Mesenchymal stem cell (in vitro differentiated cells and primary cell): Measurements from ENCODE around the gene CD151.
A peak's percentile ranks its signal among the peaks of the same experiment; 100 is the strongest.

Experiments used
- DNase-seq: peaks from one replicate; pipeline ENCODE4 v3.0.0-alpha.2; 2013
- H2AFZ ChIP-seq: one replicate; pipeline ENCODE4 v1.6.1; 2013; ENCODE audit warnings: low read depth, mild to moderate bottlenecking, control low read depth, inconsistent platforms, low read length, moderate library complexity
- H2AK5ac ChIP-seq: 2 replicates; pipeline ENCODE4 v1.6.1; 2013; ENCODE audit warnings: low read length, moderate library complexity, mild to moderate bottlenecking, inconsistent platforms; ENCODE audit not compliant: severe bottlenecking
- H2BK120ac ChIP-seq: one replicate; pipeline ENCODE4 v1.6.1; 2013; ENCODE audit warnings: low read depth, mild to moderate bottlenecking, inconsistent platforms, low read length, moderate library complexity
- H2BK12ac ChIP-seq, 2 experiments: one replicate each; pipeline ENCODE4 v1.6.1; 2013; ENCODE audit warnings: inconsistent platforms in 2 of 2, low read length in 2 of 2, mild to moderate bottlenecking in 2 of 2, moderate library complexity in 2 of 2, control low read depth in 1 of 2
- H2BK15ac ChIP-seq: one replicate; pipeline ENCODE4 v1.6.1; 2013; ENCODE audit warnings: mild to moderate bottlenecking, low read depth, inconsistent platforms; ENCODE audit not compliant: poor library complexity, severe bottlenecking
- H2BK5ac ChIP-seq: 2 replicates; pipeline ENCODE4 v1.6.1; 2013; ENCODE audit warnings: low read depth, mild to moderate bottlenecking, low read length, control low read depth, inconsistent platforms; ENCODE audit not compliant: poor library complexity, severe bottlenecking
- H3K14ac ChIP-seq, 2 experiments: one replicate each; pipeline ENCODE4 v1.6.1; 2013; ENCODE audit warnings: inconsistent platforms in 2 of 2, low read length in 2 of 2, control low read depth in 1 of 2, mild to moderate bottlenecking in 1 of 2, moderate library complexity in 1 of 2
- H3K18ac ChIP-seq, 2 experiments: one replicate each; pipeline ENCODE4 v1.6.1; 2013; ENCODE audit warnings: inconsistent platforms in 2 of 2, low read length in 2 of 2, control low read depth in 1 of 2, low read depth in 1 of 2, mild to moderate bottlenecking in 1 of 2
- H3K23ac ChIP-seq, 2 experiments: one replicate each; pipeline ENCODE4 v1.6.1; 2013; ENCODE audit warnings: inconsistent platforms in 2 of 2, low read length in 2 of 2, mild to moderate bottlenecking in 2 of 2, moderate library complexity in 2 of 2, control low read depth in 1 of 2
- H3K27ac ChIP-seq: 2 replicates; pipeline ENCODE4 v1.5.1; 2013; ENCODE audit warnings: mild to moderate bottlenecking, moderate library complexity, low read length, control low read depth, inconsistent platforms; ENCODE audit not compliant: poor library complexity, severe bottlenecking
- H3K27me3 ChIP-seq, 2 experiments: 2 replicates each; pipeline versions ENCODE4 v1.6.1 to v1.7.0; 2013; ENCODE audit warnings: low read length in 2 of 2, mild to moderate bottlenecking in 2 of 2, moderate library complexity in 2 of 2, control low read depth in 1 of 2, inconsistent platforms in 1 of 2; ENCODE audit not compliant: control insufficient read depth in 1 of 2, insufficient read depth in 1 of 2
- H3K36me3 ChIP-seq, 2 experiments: 2 replicates each; pipeline versions ENCODE4 v1.6.1 to v1.7.0; 2013; ENCODE audit warnings: low read length in 2 of 2, control low read depth in 1 of 2, inconsistent platforms in 1 of 2, low read depth in 1 of 2, mild to moderate bottlenecking in 1 of 2; ENCODE audit not compliant: insufficient read depth in 2 of 2, control insufficient read depth in 1 of 2
- H3K4ac ChIP-seq, 2 experiments: one replicate each; pipeline ENCODE4 v1.6.1; 2013; ENCODE audit warnings: inconsistent platforms in 2 of 2, low read length in 2 of 2, mild to moderate bottlenecking in 2 of 2, moderate library complexity in 2 of 2, control low read depth in 1 of 2, low read depth in 1 of 2
- H3K4me1 ChIP-seq: 2 replicates; pipeline ENCODE4 v1.6.1; 2013; ENCODE audit warnings: low read depth, low read length, control low read depth; ENCODE audit not compliant: control insufficient read depth, insufficient read depth
- H3K4me2 ChIP-seq: 2 replicates; pipeline ENCODE4 v1.6.1; 2013; ENCODE audit warnings: low read length, mild to moderate bottlenecking, inconsistent platforms; ENCODE audit not compliant: poor library complexity, severe bottlenecking
- H3K4me3 ChIP-seq, 2 experiments: 2 replicates each; pipeline versions ENCODE4 v1.5.1 to v1.7.0; 2013; ENCODE audit warnings: low read length in 2 of 2, mild to moderate bottlenecking in 2 of 2, control low read depth in 1 of 2, low read depth in 1 of 2; ENCODE audit not compliant: insufficient read depth in 1 of 2
- H3K79me1 ChIP-seq: replicated peaks from 2 replicates; pipeline ENCODE4 v1.6.1; 2013; ENCODE audit warnings: mild to moderate bottlenecking, control low read depth, low read length, inconsistent platforms; ENCODE audit not compliant: poor library complexity, severe bottlenecking
- H3K9ac ChIP-seq: 2 replicates; pipeline ENCODE4 v1.7.0; 2013; ENCODE audit warnings: mild to moderate bottlenecking, low read length, moderate library complexity
- H3K9me3 ChIP-seq: 2 replicates; pipeline ENCODE4 v1.7.0; 2013; ENCODE audit warnings: mild to moderate bottlenecking, low read length; ENCODE audit not compliant: control insufficient read depth
- H4K8ac ChIP-seq: one replicate; pipeline ENCODE4 v1.6.1; 2013; ENCODE audit warnings: inconsistent platforms, mild to moderate bottlenecking, low read length, moderate library complexity
- H4K91ac ChIP-seq: one replicate; pipeline ENCODE4 v1.6.1; 2013; ENCODE audit warnings: mild to moderate bottlenecking, low read length, inconsistent platforms
- WGBS: methylation state at CpG from one replicate; pipeline ENCODE4 v1.1.7; 2013; ENCODE audit warnings: mixed read lengths; 5-methylcytosine and 5-hydroxymethylcytosine counted together

The CD151 gene

DNA sequence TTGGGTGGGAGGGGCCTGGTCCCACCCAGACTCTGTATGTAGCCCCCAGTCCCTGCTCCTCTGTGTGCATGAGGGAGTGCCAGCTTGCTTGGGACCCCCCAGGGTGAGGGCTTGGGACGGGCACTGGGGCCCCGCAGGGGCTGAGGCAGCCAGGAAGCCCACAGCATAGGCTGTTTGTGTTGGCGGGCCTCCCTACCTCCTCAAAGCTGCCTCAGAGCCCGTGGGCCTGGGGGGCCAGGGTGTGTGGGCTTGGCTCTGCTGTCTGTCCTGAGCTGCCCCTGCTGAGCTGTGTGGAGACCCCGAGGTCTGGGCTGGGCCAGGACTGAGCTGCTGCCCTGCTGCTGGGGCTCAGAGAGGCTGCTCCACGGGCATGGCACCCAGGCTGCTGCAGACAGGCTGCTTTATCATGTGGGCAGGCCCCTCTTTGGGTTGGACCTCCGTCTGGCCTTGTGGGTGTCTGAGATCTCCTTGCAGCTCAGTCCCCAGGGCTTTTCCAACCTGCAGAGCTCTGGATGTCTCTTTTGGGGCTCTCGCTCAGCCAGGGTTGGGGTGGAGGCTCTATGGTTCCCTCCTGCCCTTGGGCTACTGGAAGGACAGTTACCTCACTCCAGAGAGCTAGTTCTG lies 13.2 kb downstream of the CD151 start:
- DNase-seq: no peak
- peaks cover 65% of the 10 kb centered on the region for H3K4me1 ChIP-seq
- H2BK5ac ChIP-seq: no peak overlapping the region
- WGBS: 63% methylated on average over 8 of the region's 8 CpGs
- peak overlapping the region; percentile 83 to 85 for H3K4ac ChIP-seq
- H2BK12ac ChIP-seq: peak overlapping the region; percentile 100
- H2BK15ac ChIP-seq: peak overlapping the region; percentile 92
- peak overlapping the region; percentile 93 for H3K4me2 ChIP-seq
- peak overlapping the region; percentile 97 for H4K91ac ChIP-seq
- H3K27me3 ChIP-seq: no peaks in the 10 kb centered on the region
- peak overlapping the region in 1 of 2 experiments; percentile 47 for H3K23ac ChIP-seq
- peak overlapping the region; percentile 75 for H2BK120ac ChIP-seq
- H3K4me3 ChIP-seq: peak overlapping the region in 1 of 2 experiments; percentile 94
- peak overlapping the region; percentile 85 for H2AK5ac ChIP-seq
- H3K18ac ChIP-seq: peak overlapping the region; percentile 99 to 100
- no peak overlapping the region for H2AFZ ChIP-seq
- H3K9ac ChIP-seq: peak overlapping the region; percentile 96
- no peaks in the 10 kb centered on the region for H3K9me3 ChIP-seq
- H4K8ac ChIP-seq: peak overlapping the region; percentile 83
- H3K79me1 ChIP-seq: peaks cover 15% of the 10 kb centered on the region
- H3K14ac ChIP-seq: peak overlapping the region in 1 of 2 experiments; percentile 86
- H3K36me3 ChIP-seq: peaks cover 3 to 9% of the 10 kb centered on the region in 2 experiments
- peak overlapping the region; percentile 99 for H3K27ac ChIP-seq

DNA sequence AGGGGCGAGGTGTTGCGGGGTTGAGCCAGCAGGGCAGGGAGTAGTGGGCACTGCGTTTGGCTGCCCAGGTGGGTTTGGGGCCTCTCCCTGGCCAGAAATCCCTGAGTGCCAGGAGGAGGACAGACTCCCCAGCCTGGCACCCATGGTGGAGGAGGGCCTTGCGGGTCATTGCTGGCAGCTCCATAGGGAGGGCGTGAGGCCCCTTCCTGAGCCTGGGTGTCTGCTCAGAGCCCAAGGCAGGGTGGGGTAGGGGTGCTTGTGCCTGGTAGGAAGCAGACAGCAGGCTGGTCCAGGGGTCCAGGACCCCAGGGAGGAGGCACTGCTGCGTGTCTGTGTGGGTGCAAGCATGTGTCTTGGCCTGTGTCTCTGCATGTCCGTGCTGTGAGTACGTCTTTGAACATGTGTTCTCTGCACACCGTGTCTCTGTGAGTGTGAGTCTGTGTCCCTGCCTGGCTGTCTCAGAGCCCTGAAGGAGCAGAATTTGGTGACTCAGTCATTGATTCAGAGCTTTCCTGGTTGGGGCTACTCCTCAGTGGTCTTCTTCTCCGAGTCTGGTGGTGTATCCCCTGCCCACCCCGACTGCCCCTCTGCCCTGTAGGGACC lies 13.8 kb downstream of the CD151 start:
- Histone ChIP-seq H3K79me1 (peaks cover 17% of the 10 kb centered on the region), H3K4me1 (peaks cover 66% of the 10 kb centered on the region), H3K4me2 (peak overlapping the region; percentile 3), H3K23ac (peak overlapping the region in 1 of 2 experiments; percentile 40), H3K14ac (peak overlapping the region in 1 of 2 experiments; percentile 55), H3K9ac (peak overlapping the region; percentile 96), H3K18ac (peak overlapping the region; percentile 50 to 84), H4K91ac (peak overlapping the region; percentile 90), H2AK5ac (peak overlapping the region; percentile 85), H2AFZ (no peak overlapping the region), H3K27me3 (no peaks in the 10 kb centered on the region), H3K27ac (peak overlapping the region; percentile 99), H3K4me3 (peak overlapping the region in 1 of 2 experiments; percentile 94), H3K4ac (peak overlapping the region; percentile 37 to 85), H2BK5ac (no peak overlapping the region), H3K9me3 (no peaks in the 10 kb centered on the region), H2BK12ac (peak overlapping the region in 1 of 2 experiments; percentile 100), H2BK15ac (no peak overlapping the region), H3K36me3 (peaks cover 0 to 6% of the 10 kb centered on the region in 2 experiments), H2BK120ac (peak overlapping the region; percentile 74), H4K8ac (peak overlapping the region; percentile 10)
- DNase-seq: peak; percentile 41
- 83% methylated on average over 11 of the region's 11 CpGs for WGBS

DNA sequence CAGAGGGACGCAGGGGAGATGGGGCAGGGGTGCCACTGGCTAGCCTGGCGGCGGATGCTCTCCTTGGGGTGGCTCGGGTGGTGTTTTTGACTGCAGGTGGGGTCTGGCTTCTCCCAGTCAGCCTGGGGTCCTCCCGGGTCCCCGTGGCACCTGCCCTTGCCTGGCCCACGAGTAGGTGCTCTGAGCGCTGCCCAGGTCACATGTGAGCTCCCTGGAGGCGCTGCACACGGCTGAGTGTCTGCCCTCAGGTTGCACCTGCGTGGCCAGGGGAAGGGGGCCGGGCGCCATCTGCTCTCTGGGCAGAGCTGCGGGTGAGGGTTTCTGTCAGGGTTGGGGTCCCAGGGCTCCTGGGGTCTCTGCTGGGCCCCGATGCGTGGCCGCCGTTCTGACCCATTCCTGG lies 15.1 kb downstream of the CD151 start:
- WGBS: 89% methylated on average over 18 of the region's 18 CpGs
- H3K9ac ChIP-seq: no peak overlapping the region
- peaks cover 0 to 6% of the 10 kb centered on the region in 2 experiments for H3K36me3 ChIP-seq

DNA sequence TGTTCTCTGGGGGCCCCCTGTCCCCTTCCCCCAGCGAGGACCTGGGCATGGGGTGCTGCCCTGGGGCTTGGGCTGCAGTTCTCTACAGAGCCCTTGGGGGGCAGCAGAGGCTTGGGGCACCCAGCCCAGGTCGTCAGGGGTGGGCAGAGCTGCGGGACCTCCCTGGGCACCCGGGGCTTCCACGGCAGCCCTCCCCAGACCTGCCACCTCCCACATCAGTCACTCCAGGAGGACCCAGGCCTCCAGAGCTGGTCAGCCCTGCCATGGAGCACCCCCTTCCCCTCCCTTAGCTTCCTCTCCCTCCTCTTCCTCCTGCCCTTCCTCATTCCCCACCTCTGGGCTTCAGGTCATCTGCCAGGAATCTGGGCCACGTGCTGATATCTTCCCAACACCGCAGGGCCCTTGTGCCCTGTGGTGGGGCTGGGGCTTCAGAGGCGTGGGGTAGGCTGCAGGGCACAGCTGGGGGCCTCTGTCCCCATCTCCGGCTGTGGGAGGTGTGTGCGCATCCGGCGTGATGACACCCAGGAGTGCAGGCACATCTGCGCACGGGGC lies 15.7 kb downstream of the CD151 start:
- H3K27me3 ChIP-seq: no peaks in the 10 kb centered on the region
- H3K4me1 ChIP-seq: peaks cover 80% of the 10 kb centered on the region
- no peak overlapping the region for H2AK5ac ChIP-seq
- H3K79me1 ChIP-seq: peaks cover 26% of the 10 kb centered on the region
- WGBS: 42% methylated on average over 14 of the region's 14 CpGs
- peaks cover 0 to 11% of the 10 kb centered on the region in 2 experiments for H3K36me3 ChIP-seq
- H4K8ac ChIP-seq: no peak overlapping the region
- peak overlapping the region in 1 of 2 experiments; percentile 6 for H3K18ac ChIP-seq
- no peak overlapping the region for H3K14ac ChIP-seq
- peak; percentile 50 for DNase-seq
- H4K91ac ChIP-seq: peak overlapping the region; percentile 9
- H2AFZ ChIP-seq: no peak overlapping the region
- H3K4me2 ChIP-seq: peak overlapping the region; percentile 89
- no peak overlapping the region for H3K4me3 ChIP-seq
- H2BK5ac ChIP-seq: no peak overlapping the region
- H3K27ac ChIP-seq: no peak overlapping the region
- H3K23ac ChIP-seq: peak overlapping the region in 1 of 2 experiments; percentile 23
- H3K9ac ChIP-seq: peak overlapping the region; percentile 15
- H2BK15ac ChIP-seq: no peak overlapping the region
- no peak overlapping the region for H3K4ac ChIP-seq
- H2BK120ac ChIP-seq: no peak overlapping the region
- no peaks in the 10 kb centered on the region for H3K9me3 ChIP-seq
- H2BK12ac ChIP-seq: peak overlapping the region in 1 of 2 experiments; percentile 51

More for the DNA sequence above, 15.1 kb downstream of the CD151 start:
- Histone ChIP-seq H3K18ac (no peak overlapping the region), H3K27me3 (no peaks in the 10 kb centered on the region), H3K23ac (no peak overlapping the region), H3K4me1 (peaks cover 78% of the 10 kb centered on the region), H3K9me3 (no peaks in the 10 kb centered on the region), H3K4me3 (no peak overlapping the region), H3K14ac (no peak overlapping the region), H4K91ac (peak overlapping the region; percentile 11), H2AFZ (no peak overlapping the region), H2BK120ac (no peak overlapping the region), H2BK12ac (peak overlapping the region; percentile 18 to 47), H3K4ac (no peak overlapping the region), H3K27ac (no peak overlapping the region), H3K79me1 (peaks cover 22% of the 10 kb centered on the region), H2AK5ac (peak overlapping the region; percentile 40), H2BK15ac (peak overlapping the region; percentile 53), H3K4me2 (no peak overlapping the region), H4K8ac (no peak overlapping the region), H2BK5ac (no peak overlapping the region)
- DNase-seq: no peak
